Colon (tissue), 2 donors: ENCODE data around the gene RPTOR.

ENCODE experiments used
- FAIRE-seq: peaks from 2 replicates; lab custom pipeline; 2012; peaks lifted over from hg19 to GRCh38; lab: Jason Lieb, UNC
- donor health status: control.
- donor health status: control.

The RPTOR gene

GRCh38 chr17:80964544-80964856 is 419.9 kb downstream of the RPTOR start:
- FAIRE-seq = no peak

DNA sequence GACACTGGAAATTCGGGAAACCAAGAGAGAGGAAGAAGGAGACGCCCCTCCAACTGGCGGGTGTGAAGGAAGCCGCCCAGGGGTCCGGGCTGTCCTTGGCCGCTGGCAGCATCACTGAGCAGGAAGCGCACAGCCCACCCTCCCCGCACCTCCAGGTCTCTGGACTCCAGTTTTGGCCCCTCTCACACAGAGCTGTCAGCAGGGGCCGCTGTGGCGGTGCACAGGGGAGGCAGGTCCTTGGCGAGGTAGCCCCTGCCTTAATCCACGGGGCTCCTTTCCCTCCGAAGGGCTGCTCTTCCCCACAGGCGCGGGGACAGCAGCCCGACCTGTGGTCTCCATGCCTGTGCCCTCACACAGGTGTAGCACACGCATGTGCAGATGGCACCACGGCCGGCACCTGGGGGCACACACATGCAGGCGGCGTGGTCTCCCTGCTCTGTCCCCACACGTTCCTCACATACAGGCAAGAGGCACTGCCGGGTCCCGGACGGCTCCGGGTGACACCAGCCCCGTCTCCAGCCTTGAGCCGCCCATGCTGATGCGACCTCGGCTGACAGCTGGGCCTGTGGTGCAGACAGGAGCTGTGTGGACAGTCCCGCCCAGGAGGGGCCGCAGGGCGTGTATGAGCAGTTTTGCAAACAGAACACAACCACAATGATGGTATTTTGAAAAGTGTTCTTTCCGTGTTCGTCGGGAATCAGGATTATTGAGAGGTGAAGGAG is 420.4 kb downstream of the RPTOR start:
- no peak for FAIRE-seq

- no peak for FAIRE-seq
Observed at GRCh38 chr17:80965606-80966005, 421.0 kb downstream of the RPTOR start.

- no peak for FAIRE-seq
Observed at GRCh38 chr17:80967404-80967872, 422.8 kb downstream of the RPTOR start.

- FAIRE-seq = no peak
Observed at GRCh38 chr17:80968602-80969029, 424.0 kb downstream of the RPTOR start.

- no peak for FAIRE-seq
Observed at GRCh38 chr17:80969030-80969673, 424.5 kb downstream of the RPTOR start.

DNA sequence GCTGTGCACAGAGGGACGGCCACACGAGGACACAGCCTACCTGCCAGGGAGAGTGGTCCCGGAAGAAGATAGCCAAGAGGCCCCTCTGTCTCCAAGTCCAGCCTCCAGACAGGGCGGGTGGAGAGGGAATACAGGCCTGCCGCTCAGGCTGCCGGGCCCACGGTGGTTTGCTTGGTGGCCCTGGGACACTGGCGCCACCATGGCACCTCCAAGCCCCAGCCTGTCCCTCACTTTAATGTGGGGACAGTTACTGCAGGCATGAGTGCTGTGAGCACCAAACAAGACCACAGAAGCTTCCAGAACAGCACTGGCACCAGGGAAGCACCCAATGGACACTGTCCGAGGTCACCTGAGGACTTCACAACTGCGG is 425.0 kb downstream of the RPTOR start:
- FAIRE-seq = no peak

DNA sequence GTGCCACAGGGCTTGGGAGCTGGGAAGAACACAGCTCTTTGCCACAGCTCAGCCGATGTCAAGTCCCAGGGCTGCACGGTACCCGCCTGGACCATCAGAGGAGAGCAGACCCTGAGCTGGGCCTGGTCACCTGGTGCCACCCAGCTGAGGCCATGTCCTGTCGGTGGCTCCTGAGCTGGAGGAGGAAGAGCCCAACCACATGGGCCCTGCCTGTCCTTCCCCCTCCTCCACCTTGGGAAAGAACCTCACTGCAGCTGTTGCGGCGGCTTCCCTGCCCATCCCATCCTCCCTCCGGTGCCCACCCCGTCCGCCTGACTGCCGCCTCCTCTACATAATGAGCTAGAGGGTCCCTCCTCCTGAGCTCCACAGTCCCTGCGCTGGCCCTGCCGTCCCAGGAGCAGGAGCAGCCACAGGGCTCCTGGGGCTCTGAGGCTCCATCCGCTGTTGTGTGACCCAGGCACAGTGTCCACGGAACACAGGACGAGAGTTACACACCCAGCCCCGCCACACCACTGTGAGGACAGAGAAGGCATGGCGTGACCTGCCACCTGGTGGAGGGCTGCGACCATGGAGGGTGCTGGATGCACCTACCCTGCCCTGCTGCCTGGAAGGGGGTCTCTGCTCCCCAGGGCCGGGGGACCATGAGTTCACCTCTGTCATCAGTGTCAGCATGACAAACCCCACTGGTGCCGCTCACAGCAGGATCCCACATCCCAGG is 425.6 kb downstream of the RPTOR start:
- no peak for FAIRE-seq

DNA sequence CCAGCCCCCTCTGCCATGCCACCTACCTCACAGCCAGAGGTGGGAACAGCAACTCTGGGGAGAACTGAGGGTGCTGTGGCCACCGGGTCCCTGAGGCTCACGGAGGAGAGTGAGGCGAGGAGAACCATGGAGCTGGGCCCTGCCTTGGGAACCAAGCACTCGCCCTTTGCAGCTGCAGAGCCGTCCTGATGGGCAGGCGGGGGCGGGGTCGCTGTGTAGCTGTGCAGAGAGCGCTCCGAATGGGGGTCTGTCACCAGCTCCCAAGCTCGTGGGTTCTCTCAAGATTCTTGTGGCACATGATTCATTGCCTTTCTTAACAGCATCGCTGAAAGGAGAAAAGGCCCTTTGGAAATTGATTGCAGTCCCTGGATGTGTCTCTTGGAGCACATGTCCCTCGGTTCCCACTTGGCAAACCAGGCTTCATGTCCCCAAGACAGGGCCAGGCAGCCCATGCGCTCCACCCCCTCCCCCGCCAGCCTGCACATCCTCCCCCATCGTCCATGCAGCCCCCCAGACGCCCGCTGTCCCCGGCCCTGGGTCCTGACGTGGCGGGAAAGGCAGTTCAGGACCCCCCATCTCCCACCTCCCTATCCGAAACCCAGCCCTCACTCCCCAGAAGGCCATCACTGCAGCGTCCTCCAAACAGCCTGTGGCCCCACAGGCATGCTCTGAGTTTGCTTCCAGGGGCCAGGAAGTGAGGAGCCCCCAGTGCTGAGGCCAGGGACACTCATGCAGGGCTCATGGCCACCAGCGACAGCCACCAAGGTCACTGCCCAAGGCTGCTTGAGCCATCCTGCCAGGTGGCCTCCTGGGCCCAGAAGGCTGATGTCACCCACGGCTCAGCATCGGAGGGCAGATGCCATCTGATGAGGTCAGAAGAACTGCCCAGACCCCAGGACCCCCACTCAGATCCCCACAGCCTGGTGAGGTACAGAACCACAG is 426.4 kb downstream of the RPTOR start:
- FAIRE-seq = no peak

GRCh38 chr17:80971704-80972304 is 427.2 kb downstream of the RPTOR start:
- FAIRE-seq = no peak

DNA sequence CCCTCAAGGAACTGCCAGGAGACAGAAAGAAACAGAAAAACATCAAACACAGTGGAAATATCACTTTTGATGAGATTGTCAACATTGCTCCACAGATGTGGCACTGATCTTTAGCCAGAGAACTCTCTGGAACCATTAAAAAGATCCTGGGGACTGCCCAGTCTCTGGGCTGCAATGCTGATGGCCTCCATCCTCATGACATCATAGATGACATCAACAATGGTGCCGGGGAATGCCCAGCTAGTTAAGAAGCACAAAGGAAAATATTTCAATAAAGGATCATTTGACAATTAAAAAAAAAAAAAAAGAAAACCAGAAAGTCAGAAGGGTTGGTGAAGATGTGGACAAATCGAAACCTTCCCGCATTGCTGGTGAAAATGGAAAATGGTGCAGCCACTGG is 432.1 kb downstream of the RPTOR start:
- no peak for FAIRE-seq

GRCh38 chr17:80977172-80977571 is 432.5 kb downstream of the RPTOR start:
- FAIRE-seq = no peak

DNA sequence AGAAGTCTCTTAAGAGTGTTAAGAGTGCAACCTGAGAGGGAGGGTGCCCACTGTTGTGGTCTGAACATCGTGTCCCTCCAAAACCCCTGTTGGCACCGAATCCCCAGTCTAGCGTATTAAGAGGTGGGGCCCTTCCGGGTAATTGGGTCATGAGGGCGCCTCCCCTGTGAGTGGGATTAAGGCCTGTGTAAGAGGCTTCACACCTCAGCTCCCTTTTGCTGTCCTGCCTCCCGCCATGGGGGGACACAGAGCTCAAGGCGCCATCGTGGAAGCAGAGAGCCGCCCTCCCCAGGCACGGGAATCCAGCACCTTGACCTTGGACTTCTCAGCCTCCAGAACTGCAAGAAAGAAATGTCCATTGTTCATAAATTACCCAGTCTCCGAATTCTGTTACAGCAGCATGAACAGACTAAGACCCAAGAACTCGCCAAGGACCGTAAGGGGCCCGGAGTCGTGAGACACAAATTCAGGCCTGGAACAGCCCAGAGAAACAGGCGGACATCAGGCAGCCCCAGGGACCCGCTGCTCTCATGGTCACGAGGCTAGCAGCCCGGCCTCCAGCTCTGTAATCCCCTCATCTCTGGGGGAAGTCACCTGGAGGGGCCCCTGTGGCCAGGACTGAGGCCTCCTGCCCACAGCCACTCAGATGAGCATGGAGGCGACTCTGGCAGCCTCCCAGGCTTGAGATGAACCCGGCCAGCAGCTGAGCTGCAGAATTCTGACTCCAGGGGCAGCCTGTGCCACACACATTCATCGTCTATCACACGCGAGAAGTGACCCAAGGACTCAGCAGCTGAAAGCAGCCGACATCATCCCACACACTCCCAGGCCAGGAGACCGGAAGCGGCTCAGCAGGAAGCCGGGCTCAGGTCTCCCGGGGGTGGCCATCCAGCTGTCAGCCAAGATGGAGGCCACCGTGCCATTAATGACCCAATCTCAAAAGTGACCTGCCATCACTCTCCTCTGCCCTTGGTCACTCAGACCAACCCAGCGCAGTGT is 434.2 kb downstream of the RPTOR start:
- no peak for FAIRE-seq

DNA sequence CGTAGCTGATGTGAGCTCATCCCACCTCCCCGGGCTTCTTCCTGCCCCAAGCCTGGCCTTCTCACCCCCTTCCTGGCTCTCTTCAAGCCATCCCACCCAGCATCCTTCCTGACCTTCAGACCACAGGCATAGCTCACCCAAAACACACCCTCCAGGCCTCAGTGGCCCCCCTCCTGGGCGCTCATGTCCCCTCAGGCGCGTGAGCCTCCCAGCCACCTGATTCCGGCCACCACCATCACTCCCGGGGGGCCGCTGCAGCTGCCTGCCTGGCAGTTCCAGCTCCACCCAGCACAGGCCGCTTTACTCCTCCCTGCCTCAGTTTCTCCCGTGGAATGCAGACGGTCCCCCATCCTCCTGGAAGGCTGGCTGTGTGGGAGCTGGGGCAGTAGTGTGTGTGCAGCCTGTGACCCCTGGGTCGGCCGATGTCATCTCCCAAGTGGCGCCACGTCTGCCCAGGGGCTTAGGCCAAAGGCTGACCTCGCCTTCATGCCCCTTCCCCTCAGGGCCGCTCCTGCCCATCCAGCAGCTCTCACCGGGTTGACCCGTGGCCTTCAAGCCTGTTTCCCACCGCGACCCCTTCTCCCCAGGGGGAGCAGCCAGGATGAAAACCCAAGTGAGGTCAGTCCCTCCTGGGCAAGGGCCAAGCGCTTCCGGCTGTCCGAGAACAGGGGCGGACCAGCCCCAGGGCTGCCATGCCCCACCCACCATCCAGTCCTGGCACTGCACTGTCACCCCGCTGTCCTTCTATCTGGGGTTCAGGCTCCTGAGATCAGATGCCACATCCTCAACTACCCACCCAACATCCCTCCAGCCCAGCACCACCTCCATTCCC is 435.1 kb downstream of the RPTOR start:
- FAIRE-seq = no peak

GRCh38 chr17:80980397-80981061 is 435.9 kb downstream of the RPTOR start:
- FAIRE-seq = no peak

GRCh38 chr17:80981062-80981902 is 436.6 kb downstream of the RPTOR start:
- FAIRE-seq = no peak

GRCh38 chr17:80981929-80982425 is 437.3 kb downstream of the RPTOR start:
- FAIRE-seq = no peak

DNA sequence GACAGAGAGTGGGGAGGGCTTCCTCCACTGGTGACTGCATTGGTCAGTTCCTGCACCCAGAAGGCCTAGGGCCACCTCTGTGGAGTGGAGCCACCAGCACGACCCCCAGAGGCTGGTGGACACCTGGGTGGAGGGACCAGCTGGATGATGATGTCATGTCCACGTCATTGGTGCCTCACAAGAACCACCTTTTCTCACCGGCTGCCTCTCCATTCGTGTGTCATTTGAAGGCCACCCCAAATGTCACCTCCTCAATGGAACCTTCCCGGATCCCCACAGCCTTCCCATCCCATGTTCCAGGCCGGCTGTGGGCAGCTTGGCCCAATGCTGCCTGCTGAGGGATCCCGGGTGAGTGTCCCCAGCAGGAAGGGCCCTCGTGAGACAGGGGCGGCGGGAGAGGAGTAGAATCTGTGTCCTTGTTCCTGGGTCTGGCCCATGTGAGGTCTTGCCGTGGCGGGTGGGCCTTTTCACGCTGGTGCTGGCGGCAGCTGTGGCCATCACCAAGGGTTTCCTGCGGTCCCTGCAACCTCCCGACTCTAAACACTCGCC is 437.9 kb downstream of the RPTOR start:
- no peak for FAIRE-seq
